Smooth muscle cell (in vitro differentiated cells): Measurements from ENCODE around the gene TXNIP. TPM values are rescaled to one million over a fixed set of nuclear protein-coding genes. Genes with fewer than 3 reads are reported as not detected.

Experiments used
- DNase-seq: peaks from one replicate; lab custom pipeline; 2025; ENCODE audit not compliant: unreplicated experiment; lab: John Stamatoyannopoulos, UW
- H2AFZ ChIP-seq: fragments of 200-600 bp; sonication (generic); 2 replicates; pipeline ENCODE4 v1.6.0; 2016; ENCODE audit warnings: antibody characterized with exemption, low read depth, mild to moderate bottlenecking
- H3F3A ChIP-seq: fragments of 200-600 bp; sonication (generic); 2 replicates; pipeline ENCODE4 v1.6.0; 2017; ENCODE audit warnings: antibody characterized with exemption, low read depth
- H3K27ac ChIP-seq: fragments of 200-600 bp; sonication (generic); 2 replicates; pipeline ENCODE4 v1.5.1; 2016; ENCODE audit warnings: low read depth, mild to moderate bottlenecking
- H3K27me3 ChIP-seq: fragments of 200-600 bp; sonication (generic); 2 replicates; pipeline ENCODE4 v1.6.1; 2016; ENCODE audit warnings: low read depth, mild to moderate bottlenecking
- H3K36me3 ChIP-seq: fragments of 200-600 bp; sonication (generic); 2 replicates; pipeline ENCODE4 v1.5.1; 2016; ENCODE audit warnings: low read depth
- H3K4me1 ChIP-seq: fragments of 200-600 bp; sonication (generic); 2 replicates; pipeline ENCODE4 v1.5.1; 2016; ENCODE audit warnings: low read depth
- H3K4me2 ChIP-seq: fragments of 200-600 bp; sonication (generic); 2 replicates; pipeline ENCODE4 v1.6.0; 2016; ENCODE audit warnings: mild to moderate bottlenecking
- H3K4me3 ChIP-seq: fragments of 200-600 bp; sonication (generic); 2 replicates; pipeline ENCODE4 v1.5.1; 2016; ENCODE audit warnings: mild to moderate bottlenecking
- H3K79me2 ChIP-seq: fragments of 200-600 bp; sonication (generic); 2 replicates; pipeline ENCODE4 v1.6.0; 2016; ENCODE audit warnings: low read depth, mild to moderate bottlenecking
- H3K9ac ChIP-seq: fragments of 200-600 bp; sonication (generic); 2 replicates; pipeline ENCODE4 v1.6.0; 2016; ENCODE audit warnings: low read depth
- H3K9me3 ChIP-seq: fragments of 200-600 bp; sonication (generic); replicated peaks from 2 replicates; pipeline ENCODE4 v1.5.1; 2016; ENCODE audit warnings: low read depth
- H4K20me1 ChIP-seq: fragments of 200-600 bp; sonication (generic); 2 replicates; pipeline ENCODE4 v1.6.0; 2016; ENCODE audit warnings: low read depth
- CTCF ChIP-seq: fragments of 200-600 bp; sonication (generic); IDR thresholded peaks from 2 replicates; pipeline ENCODE4 v1.5.1; 2017; ENCODE audit warnings: borderline replicate concordance, mild to moderate bottlenecking, antibody characterized with exemption; ENCODE audit not compliant: insufficient read depth, poor library complexity, severe bottlenecking
- WGBS: methylation state at CpG from one replicate; pipeline ENCODE4 v1.1.7; 2016; ENCODE audit warnings: low lambda C conversion rate; 5-methylcytosine and 5-hydroxymethylcytosine counted together
- polyA plus RNA-seq: library from polyadenylated mRNA; unstranded; fragments of >200 nt; fragmentation: Nextera tagmentation; extraction: Ambion mirVana; gene quantifications from 2 replicates; pipeline ENCODE4 v1.2.1, GENCODE V29; 2016
- total RNA-seq: library from RNA; depleted of rRNA; stranded (reverse); fragments of >200 nt; gene quantifications from 2 replicates; pipeline ENCODE4 v1.2.3, GENCODE V29; 2014

The TXNIP gene
- total and polyA plus RNA-seq, 2 experiments from 2014 or later: 206 to 384 TPM

DNA sequence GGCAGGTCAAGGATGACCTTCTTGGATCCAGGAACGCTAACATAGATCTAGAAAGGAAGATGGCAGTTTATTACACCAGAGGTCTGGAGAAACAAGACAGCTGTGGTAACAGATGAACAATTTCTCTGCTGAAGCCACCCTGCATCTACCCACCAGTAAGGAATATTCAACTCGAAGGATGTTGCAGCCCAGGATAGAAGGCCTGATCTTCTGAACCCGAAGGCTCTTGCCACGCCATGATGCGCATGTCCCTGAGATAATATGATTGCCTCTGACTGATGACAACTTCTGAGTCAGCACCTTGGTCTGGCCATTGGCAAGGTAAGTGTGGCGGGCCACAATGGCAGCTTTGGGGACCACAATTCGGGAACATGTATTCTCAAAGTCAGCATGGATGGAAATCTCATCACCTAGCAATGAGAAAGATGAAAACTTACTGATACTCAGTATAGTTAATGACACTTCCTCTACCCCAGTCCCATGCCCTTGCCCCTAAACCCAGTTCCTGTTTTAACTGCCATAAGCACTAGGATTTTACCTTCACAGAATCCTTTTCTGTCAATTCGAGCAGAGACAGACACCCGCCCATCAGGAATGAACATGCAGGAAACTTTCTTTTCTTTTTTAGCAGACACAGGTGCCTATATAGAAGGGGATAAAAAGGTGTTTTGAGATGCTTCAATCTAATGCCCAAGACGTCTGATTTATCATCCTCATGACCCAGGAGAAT is 1.8 kb downstream of the TXNIP start:
- TF ChIP-seq CTCF: no peak
- Histone ChIP-seq H3K9ac (peak overlapping the region; percentile 85), H3K4me2 (peak overlapping the region; percentile 93), H3F3A (peaks cover 35% of the 10 kb centered on the region), H3K4me1 (peaks cover 30% of the 10 kb centered on the region), H3K9me3 (no peaks in the 10 kb centered on the region), H2AFZ (no peak overlapping the region), H3K79me2 (peaks cover 41% of the 10 kb centered on the region), H3K27me3 (no peaks in the 10 kb centered on the region), H3K36me3 (no peaks in the 10 kb centered on the region), H3K4me3 (peak overlapping the region; percentile 82), H3K27ac (peak overlapping the region; percentile 59), H4K20me1 (peaks cover 55% of the 10 kb centered on the region)
- WGBS: 65% methylated on average over 10 of the region's 10 CpGs
- no peak for DNase-seq

- Histone ChIP-seq H3F3A (peaks cover 35% of the 10 kb centered on the region), H3K36me3 (no peaks in the 10 kb centered on the region), H3K4me3 (peak overlapping the region; percentile 82), H3K27ac (peak overlapping the region; percentile 44), H3K27me3 (no peaks in the 10 kb centered on the region), H3K9ac (peak overlapping the region; percentile 31), H3K79me2 (peaks cover 41% of the 10 kb centered on the region), H2AFZ (no peak overlapping the region), H3K4me2 (peak overlapping the region; percentile 93), H3K9me3 (no peaks in the 10 kb centered on the region), H4K20me1 (peaks cover 55% of the 10 kb centered on the region), H3K4me1 (peaks cover 30% of the 10 kb centered on the region)
- WGBS: 83% methylated on average over 6 of the region's 6 CpGs
- TF ChIP-seq CTCF: no peak
- DNase-seq: no peak
These were observed 2.6 kb downstream of the TXNIP start for GRCh38 chr1:145993618-145994390.

GRCh38 chr1:145992958-145993617 is 3.3 kb downstream of the TXNIP start:
- Histone ChIP-seq H3K4me2 (peak overlapping the region; percentile 93), H2AFZ (no peak overlapping the region), H4K20me1 (peaks cover 55% of the 10 kb centered on the region), H3K9ac (no peak overlapping the region), H3K79me2 (peaks cover 41% of the 10 kb centered on the region), H3K27ac (peak overlapping the region; percentile 44), H3F3A (peaks cover 35% of the 10 kb centered on the region), H3K27me3 (no peaks in the 10 kb centered on the region), H3K4me3 (peak overlapping the region; percentile 82), H3K36me3 (no peaks in the 10 kb centered on the region), H3K4me1 (peaks cover 30% of the 10 kb centered on the region), H3K9me3 (no peaks in the 10 kb centered on the region)
- no peak for DNase-seq
- no peak for TF ChIP-seq CTCF
- 84% methylated on average over 5 of the region's 5 CpGs for WGBS
